ENCODE measurements around the gene HSP90AB1. TPM values are rescaled to one million over a fixed set of nuclear protein-coding genes. Genes with fewer than 3 reads are reported as not detected.
A peak's percentile ranks its signal among the peaks of the same experiment; 100 is the strongest.

Gene HSP90AB1
- total and polyA plus RNA-seq, 9 of the 15 experiments (the other 6 are each of a cell fraction or from before 2014, with no cell fraction given): 1,780 to 3,358 (median 2,262) TPM

GRCh38 chr6:44211284-44211683 is 35.6 kb upstream of the HSP90AB1 start:
- CTCF ChIA-PET (ENCODE audit: low intra/inter-chr PET ratio): no interaction called here
- in situ Hi-C loops (cut with MboI): no loop called here
- peaks cover 7 to 8% of the 10 kb centered on the region in 2 experiments; a peak in 4 of 5 replicates for H3K4me1 ChIP-seq (replicated peaks in 1 of 2; ENCODE audit: control insufficient read depth in 2 of 2, insufficient read depth in 2 of 2, low read length in 2 of 2)
- no TSS peak for BruUV-seq (replicated peaks)
- ATAC-seq: no peak
- no peak overlapping the region for H3K4me2 ChIP-seq (ENCODE audit: insufficient read depth, low read length)
- H3K36me3 ChIP-seq (ENCODE audit: control insufficient read depth, insufficient read depth, low read length): no peaks in the 10 kb centered on the region
- no peaks in the 10 kb centered on the region for H3K27me3 ChIP-seq (ENCODE audit: control insufficient read depth in 2 of 2, insufficient read depth in 2 of 2, low read length in 2 of 2)
- no peak overlapping the region for H2AFZ ChIP-seq (ENCODE audit: low read depth, low read length)
- intact Hi-C loops (cut with micrococcal nuclease): no loop called here
- H3K9ac ChIP-seq (ENCODE audit: insufficient read depth in 1 of 2, low read depth in 2 of 2, low read length in 2 of 2): no peak overlapping the region
- DNase-seq (ENCODE audit: extremely low read depth in 1 of 4, low spot score in 3 of 4): no peak
- POLR2A ChIA-PET: interaction anchor here (0.6 to 2.9 kb wide), 2 partner anchors 36 to 212 kb away, joined by 3 to 16 read pairs; partner anchors contain the start of gene HSP90AB1
- 35% methylated on average over 2 of the region's 3 CpGs for whole genome bisulfite sequencing (ENCODE audit: insufficient coverage, low coverage, missing lambda C conversion rate)
- no peaks in the 10 kb centered on the region for H3K9me3 ChIP-seq (replicated peaks; ENCODE audit: control insufficient read depth, insufficient read depth, low read depth, low read length)
- H3K9me1 ChIP-seq (ENCODE audit: control insufficient read depth, insufficient read depth, low read length): no peaks in the 10 kb centered on the region
- no peaks in the 10 kb centered on the region for H4K20me1 ChIP-seq (replicated peaks; ENCODE audit: control insufficient read depth, insufficient read depth, low read length)
- no peak overlapping the region for H3K4me3 ChIP-seq
- no peaks in the 10 kb centered on the region for H3K79me2 ChIP-seq (ENCODE audit: control insufficient read depth, insufficient read depth, low read length)
- peak; percentile 64; the same call in 1 of the 2 replicates for TF ChIP-seq CEBPB (tag; IDR thresholded peaks at IDR 0.05)
- TF ChIP-seq SRSF3 (IDR thresholded peaks at IDR 0.05; ENCODE audit: insufficient read depth, low read length): no peak
- H3K27ac ChIP-seq (ENCODE audit: extremely low read depth, low read depth, low read length): no peak overlapping the region
- no peak for FAIRE-seq

GRCh38 chr6:44214307-44214706 is 32.6 kb upstream of the HSP90AB1 start:
- H3K9me1 ChIP-seq (ENCODE audit: control insufficient read depth, insufficient read depth, low read length): no peaks in the 10 kb centered on the region
- FAIRE-seq: no peak
- intact Hi-C loops (cut with micrococcal nuclease) (no loop called here), in situ Hi-C loops (cut with MboI) (no loop called here)
- H3K9ac ChIP-seq (ENCODE audit: insufficient read depth in 1 of 2, low read depth in 2 of 2, low read length in 2 of 2): no peak overlapping the region
- no peaks in the 10 kb centered on the region for H3K79me2 ChIP-seq (ENCODE audit: control insufficient read depth, insufficient read depth, low read length)
- H3K4me2 ChIP-seq (ENCODE audit: insufficient read depth, low read length): no peak overlapping the region
- no peak for TF ChIP-seq ESRRA (IDR thresholded peaks at IDR 0.05; ENCODE audit: borderline replicate concordance, low read depth)
- TF ChIP-seq ZBTB12 (CRISPR knock-in tag; IDR thresholded peaks at IDR 0.05): no peak
- TF ChIP-seq, protein P1, sequence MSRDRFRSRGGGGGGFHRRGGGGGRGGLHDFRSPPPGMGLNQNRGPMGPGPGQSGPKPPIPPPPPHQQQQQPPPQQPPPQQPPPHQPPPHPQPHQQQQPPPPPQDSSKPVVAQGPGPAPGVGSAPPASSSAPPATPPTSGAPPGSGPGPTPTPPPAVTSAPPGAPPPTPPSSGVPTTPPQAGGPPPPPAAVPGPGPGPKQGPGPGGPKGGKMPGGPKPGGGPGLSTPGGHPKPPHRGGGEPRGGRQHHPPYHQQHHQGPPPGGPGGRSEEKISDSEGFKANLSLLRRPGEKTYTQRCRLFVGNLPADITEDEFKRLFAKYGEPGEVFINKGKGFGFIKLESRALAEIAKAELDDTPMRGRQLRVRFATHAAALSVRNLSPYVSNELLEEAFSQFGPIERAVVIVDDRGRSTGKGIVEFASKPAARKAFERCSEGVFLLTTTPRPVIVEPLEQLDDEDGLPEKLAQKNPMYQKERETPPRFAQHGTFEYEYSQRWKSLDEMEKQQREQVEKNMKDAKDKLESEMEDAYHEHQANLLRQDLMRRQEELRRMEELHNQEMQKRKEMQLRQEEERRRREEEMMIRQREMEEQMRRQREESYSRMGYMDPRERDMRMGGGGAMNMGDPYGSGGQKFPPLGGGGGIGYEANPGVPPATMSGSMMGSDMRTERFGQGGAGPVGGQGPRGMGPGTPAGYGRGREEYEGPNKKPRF (IDR thresholded peaks at IDR 0.05; ENCODE audit: low read depth, low read length): no peak
- no peak for TF ChIP-seq RAD21 (CRISPR knock-in tag; conservative IDR thresholded peaks at IDR 0.05 in 1 of 2, IDR thresholded peaks at IDR 0.05 in 1 of 2)
- TF ChIP-seq RBM25 (IDR thresholded peaks at IDR 0.05; ENCODE audit: low read depth, low read length, severe bottlenecking): peak; percentile 72
- peak; percentile 56 for TF ChIP-seq ZFP36 (IDR thresholded peaks at IDR 0.05; ENCODE audit: low read depth, low read length, partially characterized antibody)
- TF ChIP-seq C11orf30 (IDR thresholded peaks at IDR 0.05; ENCODE audit: low read depth): no peak
- peak; percentile 49 for TF ChIP-seq BCOR (IDR thresholded peaks at IDR 0.05)
- no peak for TF ChIP-seq TCF15 (CRISPR knock-in tag; IDR thresholded peaks at IDR 0.05)
- BruUV-seq (replicated peaks): no TSS peak
- WGBS (ENCODE audit: insufficient coverage, low coverage, missing lambda C conversion rate): 25% methylated on average over 6 of the region's 6 CpGs
- no peak overlapping the region for H3K4me3 ChIP-seq
- H3K27ac ChIP-seq (ENCODE audit: extremely low read depth, low read depth, low read length): no peak overlapping the region
- ChIA-PET CTCF (ENCODE audit: low intra/inter-chr PET ratio) (no interaction called here), POLR2A (interaction anchor here (0.7 to 1.6 kb wide), 2 partner anchors 14 to 32 kb away, joined by 3 to 4 read pairs; partner anchors contain the start of gene HSP90AB1)
- H4K20me1 ChIP-seq (replicated peaks; ENCODE audit: control insufficient read depth, insufficient read depth, low read length): no peaks in the 10 kb centered on the region
- ATAC-seq: no peak
- no peaks in the 10 kb centered on the region for H3K9me3 ChIP-seq (replicated peaks; ENCODE audit: control insufficient read depth, insufficient read depth, low read depth, low read length)
- H2AFZ ChIP-seq (ENCODE audit: low read depth, low read length): no peak overlapping the region
- H3K27me3 ChIP-seq (ENCODE audit: control insufficient read depth in 2 of 2, insufficient read depth in 2 of 2, low read length in 2 of 2): no peaks in the 10 kb centered on the region
- no peak for DNase-seq (ENCODE audit: extremely low read depth in 1 of 4, low spot score in 3 of 4)
- H3K36me3 ChIP-seq (ENCODE audit: control insufficient read depth, insufficient read depth, low read length): no peaks in the 10 kb centered on the region
- peaks cover 24 to 26% of the 10 kb centered on the region in 2 experiments for H3K4me1 ChIP-seq (replicated peaks in 1 of 2; ENCODE audit: control insufficient read depth in 2 of 2, insufficient read depth in 2 of 2, low read length in 2 of 2)

Data from K562 (cell line).